Measurements from ENCODE around the gene JMJD7. TPM values are rescaled to one million over a fixed set of nuclear protein-coding genes. Genes with fewer than 3 reads are reported as not detected.

Gene JMJD7
- total RNA-seq, 1 donor, result 3.1 TPM

GRCh38 chr15:41841131-41841530 lies 13.2 kb downstream of the JMJD7 start:
- TF ChIP-seq, protein P1, sequence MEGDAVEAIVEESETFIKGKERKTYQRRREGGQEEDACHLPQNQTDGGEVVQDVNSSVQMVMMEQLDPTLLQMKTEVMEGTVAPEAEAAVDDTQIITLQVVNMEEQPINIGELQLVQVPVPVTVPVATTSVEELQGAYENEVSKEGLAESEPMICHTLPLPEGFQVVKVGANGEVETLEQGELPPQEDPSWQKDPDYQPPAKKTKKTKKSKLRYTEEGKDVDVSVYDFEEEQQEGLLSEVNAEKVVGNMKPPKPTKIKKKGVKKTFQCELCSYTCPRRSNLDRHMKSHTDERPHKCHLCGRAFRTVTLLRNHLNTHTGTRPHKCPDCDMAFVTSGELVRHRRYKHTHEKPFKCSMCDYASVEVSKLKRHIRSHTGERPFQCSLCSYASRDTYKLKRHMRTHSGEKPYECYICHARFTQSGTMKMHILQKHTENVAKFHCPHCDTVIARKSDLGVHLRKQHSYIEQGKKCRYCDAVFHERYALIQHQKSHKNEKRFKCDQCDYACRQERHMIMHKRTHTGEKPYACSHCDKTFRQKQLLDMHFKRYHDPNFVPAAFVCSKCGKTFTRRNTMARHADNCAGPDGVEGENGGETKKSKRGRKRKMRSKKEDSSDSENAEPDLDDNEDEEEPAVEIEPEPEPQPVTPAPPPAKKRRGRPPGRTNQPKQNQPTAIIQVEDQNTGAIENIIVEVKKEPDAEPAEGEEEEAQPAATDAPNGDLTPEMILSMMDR (IDR thresholded peaks at IDR 0.05; ENCODE audit: insufficient read depth, low read length), result no peak
- no peak for DNase-seq (ENCODE audit: low read depth)
- H3K4me3 ChIP-seq (ENCODE audit: low read depth, low read length), result no peak overlapping the region

GRCh38 chr15:41842229-41842628 lies 14.3 kb downstream of the JMJD7 start:
- H3K4me3 ChIP-seq (ENCODE audit: low read depth, low read length), result no peak overlapping the region
- TF ChIP-seq, protein P1 (IDR thresholded peaks at IDR 0.05; ENCODE audit: insufficient read depth, low read length), result no peak
- no peak for DNase-seq (ENCODE audit: low read depth)

GRCh38 chr15:41843571-41843970 lies 15.7 kb downstream of the JMJD7 start:
- TF ChIP-seq, protein P1 (IDR thresholded peaks at IDR 0.05; ENCODE audit: insufficient read depth, low read length), result no peak
- DNase-seq (ENCODE audit: low read depth), result no peak

DNA sequence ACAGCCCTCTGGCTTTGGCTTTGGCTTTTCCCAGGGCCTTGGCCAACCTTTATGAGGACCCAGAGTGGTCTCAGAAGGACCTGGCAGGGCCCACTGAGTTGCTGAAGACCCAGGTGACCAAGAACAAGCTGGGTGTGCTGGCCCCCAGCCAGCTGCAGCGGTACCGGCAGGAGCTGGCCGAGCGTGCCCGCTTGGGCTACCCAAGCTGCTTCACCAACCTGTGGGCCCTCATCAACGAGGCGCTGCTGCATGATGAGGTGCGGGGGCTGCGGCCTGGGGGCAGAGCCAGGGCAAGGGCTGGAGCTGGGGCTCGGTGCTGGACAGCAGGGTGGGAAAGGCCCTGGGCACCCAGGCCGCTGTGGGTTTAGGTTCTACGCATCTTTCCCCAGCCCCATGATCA lies 16.9 kb downstream of the JMJD7 start:
- TF ChIP-seq, protein P1 (IDR thresholded peaks at IDR 0.05; ENCODE audit: insufficient read depth, low read length), result no peak
- no peak overlapping the region for H3K4me3 ChIP-seq (ENCODE audit: low read depth, low read length)
- no peak for DNase-seq (ENCODE audit: low read depth)

More at GRCh38 chr15:41843571-41843970, 15.7 kb downstream of the JMJD7 start:
- H3K4me3 ChIP-seq (ENCODE audit: low read depth, low read length), result no peak overlapping the region

- DNase-seq (ENCODE audit: low read depth), result no peak
- TF ChIP-seq, protein P1 (IDR thresholded peaks at IDR 0.05; ENCODE audit: insufficient read depth, low read length), result no peak
- no peak overlapping the region for H3K4me3 ChIP-seq (ENCODE audit: low read depth, low read length)
These were observed 19.3 kb downstream of the JMJD7 start for GRCh38 chr15:41847206-41847605.

GRCh38 chr15:41847981-41848380 lies 20.1 kb downstream of the JMJD7 start:
- TF ChIP-seq, protein P1 (IDR thresholded peaks at IDR 0.05; ENCODE audit: insufficient read depth, low read length), result no peak
- H3K4me3 ChIP-seq (ENCODE audit: low read depth, low read length), result no peak overlapping the region
- DNase-seq (ENCODE audit: low read depth), result no peak

- TF ChIP-seq, protein P1 (IDR thresholded peaks at IDR 0.05; ENCODE audit: insufficient read depth, low read length), result no peak
- no peak for DNase-seq (ENCODE audit: low read depth)
These were observed 20.7 kb downstream of the JMJD7 start for GRCh38 chr15:41848631-41849030.

More at GRCh38 chr15:41848631-41849030, 20.7 kb downstream of the JMJD7 start:
- H3K4me3 ChIP-seq (ENCODE audit: low read depth, low read length), result no peak overlapping the region
